Left forelimb (tissue), 1 donor: ENCODE measurements around the gene SLC25A11.
A peak's percentile ranks its signal among the peaks of the same experiment; 100 is the strongest.
"Not testable (repeated sequence)": the region's sequence is repeated elsewhere in the genome, so short reads cannot be mapped to it uniquely, and the experiment has no call there.

Experiments used
- DNase-seq: peaks from one replicate; pipeline ENCODE4 v3.0.0-alpha.2; 2018; ENCODE audit warnings: low spot score

The SLC25A11 gene

GRCh38 chr17:4920351-4921048, 19.3 kb downstream of the SLC25A11 start:
- DNase-seq: no peak

GRCh38 chr17:4919511-4920047, 20.3 kb downstream of the SLC25A11 start:
- no peak for DNase-seq

GRCh38 chr17:4914551-4914950, 25.3 kb downstream of the SLC25A11 start:
- DNase-seq: not testable (repeated sequence)

GRCh38 chr17:4913994-4914393, 25.9 kb downstream of the SLC25A11 start:
- no peak for DNase-seq

- DNase-seq: peak; percentile 91
Observed at GRCh38 chr17:4908711-4909496, 30.9 kb downstream of the SLC25A11 start.

GRCh38 chr17:4908301-4908700, 31.5 kb downstream of the SLC25A11 start:
- DNase-seq: no peak

GRCh38 chr17:4906642-4907041, 33.2 kb downstream of the SLC25A11 start:
- not testable (repeated sequence) for DNase-seq

- DNase-seq: no peak
Observed at GRCh38 chr17:4903051-4903818, 36.6 kb downstream of the SLC25A11 start, which contains the start of gene CHRNE. Gene CHRNE, minus strand, starts transcription at chr17:4903098. Its CDS starts 35 bp downstream, at chr17:4903063.

GRCh38 chr17:4902540-4902939, 37.3 kb downstream of the SLC25A11 start:
- no peak for DNase-seq

- peak; percentile 87 for DNase-seq
Observed at GRCh38 chr17:4901648-4902344, 38.0 kb downstream of the SLC25A11 start.

- no peak for DNase-seq
Observed at GRCh38 chr17:4901108-4901647, 38.7 kb downstream of the SLC25A11 start.

GRCh38 chr17:4900231-4901107, 39.4 kb downstream of the SLC25A11 start:
- DNase-seq: no peak

- peak; percentile 88 for DNase-seq
Observed at GRCh38 chr17:4899341-4900230, 40.3 kb downstream of the SLC25A11 start, which contains the start of gene C17orf107. Gene C17orf107, plus strand, starts transcription at chr17:4899536. Its CDS starts 227 bp downstream, at chr17:4899763.

- DNase-seq: no peak
Observed at GRCh38 chr17:4898927-4899326, 40.9 kb downstream of the SLC25A11 start.

- DNase-seq: no peak
Observed at GRCh38 chr17:4898351-4898750, 41.5 kb downstream of the SLC25A11 start.

GRCh38 chr17:4897785-4898184, 42.1 kb downstream of the SLC25A11 start:
- DNase-seq: no peak

- no peak for DNase-seq
Observed at GRCh38 chr17:4897198-4897687, 42.6 kb downstream of the SLC25A11 start.

GRCh38 chr17:4896332-4897197, 43.3 kb downstream of the SLC25A11 start:
- DNase-seq: no peak
